Measurements from ENCODE around the gene GATA1.

DNA sequence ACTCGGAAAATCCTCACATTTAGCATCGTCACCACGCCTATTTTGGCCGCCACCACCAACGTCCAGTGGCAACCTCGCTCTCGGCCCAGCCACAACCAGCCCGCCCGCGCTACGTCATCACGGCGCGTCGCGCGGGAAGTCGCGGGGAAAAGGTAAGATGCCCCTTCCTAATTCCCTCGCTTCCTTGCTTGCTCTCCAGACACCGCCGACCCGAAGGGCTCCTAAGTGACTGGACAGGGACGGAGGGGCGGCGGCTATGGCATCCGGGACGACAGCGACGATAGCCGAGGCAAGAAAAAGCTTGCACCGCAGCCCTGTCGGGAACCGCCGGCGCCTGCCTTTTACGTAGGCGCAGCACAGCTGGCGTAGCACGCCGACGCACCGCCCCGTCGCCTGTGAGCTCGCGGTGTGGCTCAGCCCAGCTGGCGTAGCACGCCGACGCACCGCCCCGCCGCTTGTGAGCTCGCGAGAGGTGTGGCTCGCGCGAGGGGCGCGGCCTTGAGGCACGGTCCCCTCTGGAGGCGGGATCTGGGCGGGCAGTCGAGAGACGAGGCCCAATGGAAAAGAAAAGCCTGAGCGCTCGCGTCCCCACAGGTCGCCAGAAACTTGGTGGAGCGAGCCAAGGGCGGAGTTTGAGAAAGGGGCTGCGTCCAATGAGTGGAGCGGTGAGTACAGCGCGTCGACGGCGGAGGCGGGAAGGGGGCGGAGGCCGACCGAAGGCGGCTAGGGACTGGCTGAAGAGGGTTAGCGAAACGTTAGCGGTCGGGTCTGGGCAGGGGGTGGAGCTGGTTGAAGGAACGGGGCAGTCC is 15.1 kb downstream of the GATA1 start, which contains the start of gene HDAC6:
- TF ChIP-seq, protein P1, sequence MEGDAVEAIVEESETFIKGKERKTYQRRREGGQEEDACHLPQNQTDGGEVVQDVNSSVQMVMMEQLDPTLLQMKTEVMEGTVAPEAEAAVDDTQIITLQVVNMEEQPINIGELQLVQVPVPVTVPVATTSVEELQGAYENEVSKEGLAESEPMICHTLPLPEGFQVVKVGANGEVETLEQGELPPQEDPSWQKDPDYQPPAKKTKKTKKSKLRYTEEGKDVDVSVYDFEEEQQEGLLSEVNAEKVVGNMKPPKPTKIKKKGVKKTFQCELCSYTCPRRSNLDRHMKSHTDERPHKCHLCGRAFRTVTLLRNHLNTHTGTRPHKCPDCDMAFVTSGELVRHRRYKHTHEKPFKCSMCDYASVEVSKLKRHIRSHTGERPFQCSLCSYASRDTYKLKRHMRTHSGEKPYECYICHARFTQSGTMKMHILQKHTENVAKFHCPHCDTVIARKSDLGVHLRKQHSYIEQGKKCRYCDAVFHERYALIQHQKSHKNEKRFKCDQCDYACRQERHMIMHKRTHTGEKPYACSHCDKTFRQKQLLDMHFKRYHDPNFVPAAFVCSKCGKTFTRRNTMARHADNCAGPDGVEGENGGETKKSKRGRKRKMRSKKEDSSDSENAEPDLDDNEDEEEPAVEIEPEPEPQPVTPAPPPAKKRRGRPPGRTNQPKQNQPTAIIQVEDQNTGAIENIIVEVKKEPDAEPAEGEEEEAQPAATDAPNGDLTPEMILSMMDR (IDR thresholded peaks at IDR 0.05) = no peak
- TF ChIP-seq POLR2A (IDR thresholded peaks at IDR 0.05) = peak in 1 of 2 donors; percentile 53
